Stimulated activated CD8-positive, alpha-beta memory T cell treated with anti-CD3 and anti-CD28 coated beads, Interleukin-7, amount 100 ng/mL, for 1 hour (primary cell): ENCODE results near the gene TTBK1.

Experiments
- DNase-seq, 2 donors: peaks; one replicate each; pipeline ENCODE4 v3.0.0-alpha.2; 2020; ENCODE audit warnings: low read depth in 2 of 2

Gene TTBK1

DNA sequence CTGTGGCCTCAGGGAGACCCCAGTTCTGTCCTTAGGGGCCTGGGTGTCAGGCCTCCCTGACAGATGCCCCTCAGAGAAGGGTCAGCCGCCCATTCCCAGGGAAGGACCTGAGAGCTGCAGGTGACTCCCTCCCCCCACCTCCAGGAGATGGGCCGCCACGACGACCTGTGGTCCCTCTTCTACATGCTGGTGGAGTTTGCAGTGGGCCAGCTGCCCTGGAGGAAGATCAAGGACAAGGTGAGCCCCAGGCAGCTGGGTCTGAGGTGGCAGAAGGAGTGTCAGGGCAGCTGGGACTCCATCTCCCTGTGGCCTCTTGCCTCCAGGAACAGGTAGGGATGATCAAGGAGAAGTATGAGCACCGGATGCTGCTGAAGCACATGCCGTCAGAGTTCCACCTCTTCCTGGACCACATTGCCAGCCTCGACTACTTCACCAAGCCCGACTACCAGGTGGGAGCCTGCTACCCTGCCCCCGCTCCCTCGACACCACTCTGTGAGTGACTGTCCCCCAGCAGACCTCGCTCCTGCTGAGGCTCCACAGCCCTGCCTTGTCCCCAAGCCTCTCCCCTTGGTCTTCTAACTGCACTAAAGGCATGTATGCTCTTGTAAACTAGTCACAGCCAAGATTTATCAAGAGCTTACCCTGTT lies 12.2 kb downstream of the TTBK1 start:
- DNase-seq = no peak

DNA sequence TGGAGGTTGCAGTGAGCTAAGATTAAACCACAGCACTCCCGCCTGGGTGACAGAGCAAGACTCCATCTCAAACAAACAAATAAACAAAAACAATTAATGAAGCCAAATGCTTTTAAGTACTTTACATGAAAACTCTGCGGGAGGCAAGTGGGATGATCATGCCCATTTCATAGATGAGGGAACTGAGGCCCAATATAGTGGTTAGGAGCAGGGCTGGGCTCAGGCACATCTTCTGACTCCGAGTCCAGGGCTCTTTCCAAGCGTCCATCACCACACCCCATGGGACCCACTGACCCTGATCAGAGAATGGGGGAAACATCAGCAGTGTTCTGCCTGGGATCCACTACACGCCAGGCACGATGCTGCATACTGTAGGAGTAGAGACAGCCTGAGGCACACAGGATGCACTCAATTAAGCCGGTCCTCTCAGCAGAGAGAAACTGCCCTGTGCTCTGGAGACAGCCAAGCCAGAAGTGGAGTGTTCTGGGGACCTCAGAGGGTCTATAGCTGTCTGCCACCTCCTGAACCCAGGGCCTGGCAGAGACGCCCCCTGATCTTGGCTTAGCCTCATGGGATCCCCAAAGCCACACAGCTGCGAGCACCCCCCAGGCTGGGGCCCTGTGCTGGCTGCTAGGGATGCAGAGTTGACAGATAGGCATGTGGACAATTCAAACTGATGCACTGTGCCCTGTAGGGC lies 13.5 kb downstream of the TTBK1 start:
- no peak for DNase-seq

DNA sequence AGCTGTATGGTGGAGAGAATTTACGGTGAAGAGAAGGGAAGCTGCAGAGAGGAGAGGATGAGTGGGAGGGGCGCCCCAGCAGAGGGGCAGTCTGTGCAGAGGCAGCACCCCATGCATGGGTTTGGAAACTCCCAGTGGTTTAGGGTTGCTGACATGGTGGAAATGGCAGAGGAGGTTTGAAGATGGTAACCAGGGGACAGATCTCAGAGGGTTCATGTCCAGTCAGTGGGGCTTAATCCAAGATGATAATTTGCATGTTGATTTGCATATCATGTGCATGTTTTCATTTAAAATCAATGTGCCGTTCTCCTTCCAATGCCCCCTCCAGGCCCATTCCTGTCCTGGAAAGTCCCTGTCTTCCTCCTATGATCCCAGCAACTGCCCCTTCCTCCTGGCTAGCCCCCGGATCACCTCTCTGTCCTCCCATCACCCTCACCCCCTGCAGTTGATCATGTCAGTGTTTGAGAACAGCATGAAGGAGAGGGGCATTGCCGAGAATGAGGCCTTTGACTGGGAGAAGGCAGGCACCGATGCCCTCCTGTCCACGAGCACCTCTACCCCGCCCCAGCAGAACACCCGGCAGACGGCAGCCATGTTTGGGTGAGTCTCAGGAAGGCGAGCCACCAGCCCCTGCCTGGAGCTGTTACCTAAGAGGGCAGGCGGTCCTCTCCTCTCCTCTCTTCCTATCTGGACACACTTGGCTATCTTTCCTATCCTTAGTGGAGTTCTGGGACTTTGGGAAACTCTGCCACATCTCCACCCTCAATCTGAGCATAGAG lies 14.3 kb downstream of the TTBK1 start:
- no peak for DNase-seq

DNA sequence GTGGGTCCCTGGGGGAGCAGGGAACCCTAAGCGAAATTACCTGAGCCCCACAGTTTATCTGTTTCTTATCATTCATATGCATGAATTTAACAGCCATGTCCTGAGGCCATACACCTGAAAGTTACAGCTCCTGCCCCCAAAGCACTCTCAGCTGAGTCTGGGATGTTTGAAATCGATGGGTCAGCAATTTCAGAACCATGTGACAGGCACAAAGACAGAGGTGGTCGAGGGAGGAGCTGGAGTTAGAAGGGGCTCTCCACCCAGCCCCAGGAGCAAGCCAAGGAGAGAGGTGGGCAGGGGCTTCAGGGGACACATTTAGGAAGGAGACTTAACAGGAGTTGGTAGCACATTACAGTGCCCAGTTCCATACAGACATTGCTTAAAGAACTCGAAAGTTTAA lies 14.9 kb downstream of the TTBK1 start:
- DNase-seq = no peak

DNA sequence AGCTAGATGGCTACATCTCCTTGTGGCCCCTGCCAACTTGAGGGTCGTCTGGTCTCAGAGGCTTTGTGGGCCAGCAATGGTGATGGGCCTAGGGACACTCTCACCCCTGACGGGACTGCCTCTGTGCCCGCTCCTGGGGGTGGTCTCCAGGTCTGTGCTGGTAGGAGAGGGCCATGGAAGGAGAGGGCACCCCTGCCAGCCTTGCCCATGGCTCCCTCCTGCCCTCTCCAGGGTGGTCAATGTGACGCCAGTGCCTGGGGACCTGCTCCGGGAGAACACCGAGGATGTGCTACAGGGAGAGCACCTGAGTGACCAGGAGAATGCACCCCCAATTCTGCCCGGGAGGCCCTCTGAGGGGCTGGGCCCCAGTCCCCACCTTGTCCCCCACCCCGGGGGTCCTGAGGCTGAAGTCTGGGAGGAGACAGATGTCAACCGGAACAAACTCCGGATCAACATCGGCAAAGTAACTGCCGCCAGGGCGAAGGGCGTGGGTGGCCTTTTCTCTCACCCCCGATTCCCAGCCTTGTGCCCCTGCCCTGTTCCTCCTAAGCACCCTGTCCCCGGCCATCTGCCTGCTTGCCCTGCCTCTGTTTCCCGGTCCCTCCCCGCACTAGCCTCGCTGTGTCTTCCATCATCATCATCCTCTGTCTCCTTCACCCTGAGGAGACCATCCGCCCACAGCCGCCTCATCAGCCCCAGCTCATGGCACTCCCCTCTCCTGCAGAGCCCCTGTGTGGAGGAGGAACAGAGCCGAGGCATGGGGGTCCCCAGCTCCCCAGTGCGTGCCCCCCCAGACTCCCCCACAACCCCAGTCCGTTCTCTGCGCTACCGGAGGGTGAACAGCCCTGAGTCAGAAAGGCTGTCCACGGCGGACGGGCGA lies 15.8 kb downstream of the TTBK1 start:
- no peak for DNase-seq

DNA sequence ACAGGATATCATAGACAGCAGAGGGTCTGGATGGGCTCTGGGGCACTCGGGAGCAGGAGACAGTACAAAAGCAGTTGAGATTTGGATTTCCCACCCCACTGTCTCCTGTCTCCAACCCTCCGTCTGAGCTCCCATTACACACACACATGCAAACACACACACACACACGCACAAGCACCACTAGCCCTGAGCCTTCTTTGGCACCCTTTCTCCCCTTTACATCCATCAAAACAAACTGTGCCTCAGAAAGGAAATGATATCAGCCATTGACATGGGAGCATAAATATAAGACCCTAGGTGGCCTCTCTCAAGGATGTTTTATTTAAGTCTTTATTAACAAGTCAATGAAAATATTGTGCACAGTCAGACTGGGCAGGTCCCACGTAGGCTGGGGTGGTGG lies 17.5 kb downstream of the TTBK1 start:
- DNase-seq = no peak

DNA sequence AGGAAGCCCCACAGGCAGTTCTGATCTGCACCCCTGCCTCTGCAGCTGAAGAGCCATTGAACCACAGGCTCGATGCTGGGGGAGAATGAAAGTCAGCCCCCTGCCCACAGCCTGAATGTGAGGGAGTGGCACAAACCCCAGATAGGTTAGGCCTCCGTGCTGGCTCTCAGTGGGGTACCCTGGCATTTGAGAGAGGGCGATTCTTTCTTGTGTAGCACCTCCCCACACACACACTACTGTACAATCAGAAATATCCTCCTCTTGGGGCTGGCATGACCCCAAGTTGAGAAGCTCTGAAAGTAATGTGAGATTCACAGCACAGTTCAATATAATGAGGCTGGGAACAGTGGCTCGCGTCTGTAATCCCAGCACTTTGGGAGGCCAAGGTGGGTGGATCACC lies 17.9 kb downstream of the TTBK1 start:
- no peak for DNase-seq

DNA sequence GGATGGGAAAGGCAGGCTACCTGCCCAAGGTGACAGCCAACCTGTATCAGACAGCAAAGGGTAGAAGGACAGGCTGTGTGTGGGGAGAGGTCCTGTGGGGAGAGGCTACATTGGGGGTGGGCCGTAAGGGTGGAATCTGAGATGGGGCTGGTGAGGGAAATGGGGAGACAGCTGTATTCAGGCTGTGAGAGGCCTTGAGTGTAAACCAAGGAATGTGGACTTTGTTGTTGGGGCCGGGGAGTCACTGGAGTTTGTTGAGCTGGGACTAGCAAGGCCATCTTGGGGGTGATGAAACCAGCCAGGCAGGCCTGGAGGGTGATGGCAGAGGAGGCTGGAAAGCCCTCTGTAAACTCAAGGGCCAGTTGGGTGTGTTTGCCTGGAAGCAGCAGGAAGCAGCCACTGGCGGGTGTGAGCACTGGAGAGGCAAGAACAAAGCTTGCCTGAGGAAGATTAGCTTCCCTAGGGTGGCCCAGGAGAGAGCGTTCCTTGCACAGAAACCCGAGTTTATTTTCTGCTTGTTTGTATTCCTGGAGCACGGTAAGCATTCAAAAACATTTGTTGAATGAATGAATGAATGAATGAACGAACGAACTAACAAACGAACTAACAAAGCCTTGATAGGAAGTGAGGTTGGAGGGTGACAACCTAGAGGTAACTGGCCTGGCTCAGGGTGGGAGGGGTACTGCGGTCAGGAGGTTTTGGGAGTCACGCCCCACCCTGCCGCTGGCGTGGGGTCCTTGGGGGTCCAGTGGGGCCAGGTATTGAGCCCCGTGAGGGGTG lies 18.9 kb downstream of the TTBK1 start:
- no peak for DNase-seq

DNA sequence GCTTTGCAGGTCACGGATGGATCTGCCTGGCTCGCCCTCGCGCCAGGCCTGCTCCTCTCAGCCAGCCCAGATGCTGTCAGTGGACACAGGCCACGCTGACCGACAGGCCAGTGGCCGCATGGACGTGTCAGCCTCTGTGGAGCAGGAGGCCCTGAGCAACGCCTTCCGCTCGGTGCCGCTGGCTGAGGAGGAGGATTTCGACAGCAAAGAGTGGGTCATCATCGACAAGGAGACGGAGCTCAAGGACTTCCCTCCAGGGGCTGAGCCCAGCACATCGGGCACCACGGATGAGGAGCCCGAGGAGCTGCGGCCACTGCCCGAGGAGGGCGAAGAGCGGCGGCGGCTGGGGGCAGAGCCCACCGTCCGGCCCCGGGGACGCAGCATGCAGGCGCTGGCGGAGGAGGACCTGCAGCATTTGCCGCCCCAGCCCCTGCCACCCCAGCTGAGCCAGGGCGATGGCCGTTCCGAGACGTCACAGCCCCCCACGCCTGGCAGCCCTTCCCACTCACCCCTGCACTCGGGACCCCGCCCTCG lies 19.6 kb downstream of the TTBK1 start:
- no peak for DNase-seq

DNA sequence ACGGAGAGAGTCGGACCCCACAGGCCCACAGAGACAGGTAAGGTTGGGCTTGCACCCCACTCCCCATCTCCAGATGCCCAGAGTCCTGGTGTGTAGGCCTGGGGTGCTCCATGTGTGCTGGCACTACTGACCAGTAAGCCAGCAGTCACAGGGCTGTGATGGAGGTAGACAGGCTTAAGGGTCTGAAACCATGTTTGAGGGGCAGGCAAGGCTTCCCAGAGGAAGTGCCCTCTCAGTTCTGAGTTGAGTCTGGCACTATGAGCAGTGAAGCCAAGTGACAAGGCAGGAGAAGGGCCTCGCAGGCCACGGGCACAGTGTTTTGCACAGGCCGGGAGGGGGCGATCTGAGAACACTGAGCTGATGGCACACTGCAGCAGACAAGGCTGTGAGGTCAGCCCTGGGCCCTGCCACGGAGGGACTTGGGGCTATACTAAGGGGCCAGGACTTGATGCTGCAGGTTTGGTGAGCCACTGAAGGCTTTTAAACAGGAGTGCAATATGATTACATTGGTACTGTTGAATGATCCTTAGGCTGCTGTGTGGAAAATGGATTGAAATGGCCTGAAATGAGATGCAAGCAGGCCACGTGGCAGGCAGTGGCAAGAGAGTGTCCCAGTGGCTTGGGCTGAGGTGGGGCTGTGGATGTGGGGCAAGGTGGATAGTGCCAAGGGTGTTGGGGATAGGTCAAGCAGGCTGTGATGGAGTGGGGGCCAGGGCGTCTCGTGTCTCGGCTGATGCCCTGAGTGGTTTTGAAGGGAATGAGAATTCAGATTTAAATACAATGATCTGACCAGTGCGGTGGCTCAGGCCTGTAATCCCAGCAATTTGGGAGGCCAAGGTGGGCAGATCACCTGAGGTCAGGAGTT lies 20.3 kb downstream of the TTBK1 start:
- peak; percentile 40 to 53 for DNase-seq

DNA sequence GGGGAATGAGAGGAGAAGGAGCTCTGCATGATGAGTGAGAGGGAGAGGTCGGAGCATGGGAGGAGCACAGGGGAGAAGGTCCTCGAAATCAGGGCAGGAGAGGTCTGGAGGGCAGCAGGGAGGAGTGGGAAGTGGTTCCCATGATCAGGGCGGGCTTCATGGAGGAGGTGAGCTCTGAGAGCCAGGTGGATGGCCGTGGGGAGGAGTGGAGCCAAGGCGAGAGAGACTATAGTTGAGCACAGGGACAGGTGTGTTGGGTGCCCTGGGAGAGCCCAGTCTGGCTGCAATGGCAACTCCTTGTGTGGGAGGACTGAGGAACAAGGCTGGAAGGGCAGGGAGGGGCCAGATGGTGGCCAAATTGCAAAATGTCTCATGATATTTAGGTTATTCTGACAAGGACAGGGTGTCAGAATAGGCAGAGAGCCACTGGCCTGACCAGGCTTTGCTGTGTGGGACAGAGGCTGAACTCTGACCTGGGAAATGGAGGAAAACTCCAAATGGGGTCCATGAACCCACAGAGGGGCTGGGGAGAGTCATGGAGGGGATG lies 21.4 kb downstream of the TTBK1 start:
- no peak for DNase-seq

DNA sequence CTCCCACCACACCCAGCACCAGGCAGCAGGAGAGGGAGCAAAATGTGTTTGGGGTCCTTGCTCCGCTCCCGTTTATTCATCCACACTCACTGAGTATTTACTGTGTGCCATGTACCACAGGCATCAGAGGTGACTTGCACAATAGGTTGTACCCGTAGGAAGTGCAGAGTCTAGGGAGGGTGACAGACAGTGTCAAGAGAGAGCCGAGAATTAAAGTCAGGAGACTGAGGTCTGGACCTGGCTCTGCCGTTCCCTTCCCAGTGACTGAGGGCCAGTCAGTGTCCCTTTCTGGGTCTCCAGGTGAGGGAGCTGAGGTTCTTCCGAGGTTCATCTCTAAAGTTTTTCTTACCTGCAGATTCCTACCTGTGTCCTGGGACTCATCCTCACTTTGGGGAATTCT lies 22.3 kb downstream of the TTBK1 start:
- no peak for DNase-seq

DNA sequence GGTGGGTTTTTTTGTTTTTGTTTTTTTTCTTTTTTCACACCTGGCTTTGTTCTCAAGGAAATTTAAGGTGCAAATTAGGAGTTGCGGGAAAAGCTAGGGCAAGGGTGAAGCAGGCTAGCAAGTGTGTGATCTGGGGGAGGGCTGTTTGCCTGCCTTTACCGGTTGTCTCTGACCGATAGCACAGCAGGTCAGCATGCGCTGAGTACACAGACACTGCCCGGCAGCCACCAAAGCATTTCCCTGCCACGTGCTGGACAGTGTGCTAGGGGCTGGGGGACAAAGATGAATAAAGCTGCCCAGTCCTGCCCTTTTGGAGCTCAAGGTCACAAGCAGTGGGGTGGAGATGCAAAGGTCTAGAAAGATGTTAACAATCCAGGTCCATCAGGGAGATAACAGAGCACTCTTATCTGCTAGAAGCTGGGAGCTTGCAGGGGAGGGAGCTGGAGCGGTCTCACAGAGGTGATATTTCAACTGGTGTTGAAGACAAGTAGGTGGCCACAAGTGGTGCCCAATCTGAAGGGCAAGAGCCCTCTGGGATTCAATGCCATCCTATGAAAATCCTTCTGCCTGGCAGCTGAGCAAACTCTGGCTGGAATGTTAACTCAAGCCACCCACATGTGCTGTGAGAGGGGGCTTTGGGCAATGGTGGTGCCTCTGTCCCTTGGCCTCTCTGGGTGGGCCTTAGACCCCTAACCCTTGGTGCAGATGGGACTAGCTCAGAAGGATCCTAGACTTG lies 24.5 kb downstream of the TTBK1 start:
- no peak for DNase-seq

DNA sequence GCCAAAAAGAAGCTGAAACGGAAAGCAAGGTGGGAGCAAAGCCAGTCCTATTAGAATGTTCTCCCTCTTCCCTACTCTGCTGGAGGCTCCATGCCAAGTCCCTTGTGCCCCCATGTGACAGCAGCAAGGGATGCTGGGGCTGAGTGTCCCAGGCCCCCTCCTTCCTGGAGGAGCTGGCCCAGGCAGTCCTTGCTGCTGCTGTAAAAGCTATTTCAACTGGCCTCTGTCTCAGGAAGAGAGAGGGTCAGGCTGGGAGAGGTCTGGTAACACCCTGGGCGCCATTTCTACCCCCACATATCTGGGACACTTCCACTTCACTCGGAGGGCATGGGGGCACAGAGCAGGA lies 25.0 kb downstream of the TTBK1 start:
- DNase-seq = no peak

DNA sequence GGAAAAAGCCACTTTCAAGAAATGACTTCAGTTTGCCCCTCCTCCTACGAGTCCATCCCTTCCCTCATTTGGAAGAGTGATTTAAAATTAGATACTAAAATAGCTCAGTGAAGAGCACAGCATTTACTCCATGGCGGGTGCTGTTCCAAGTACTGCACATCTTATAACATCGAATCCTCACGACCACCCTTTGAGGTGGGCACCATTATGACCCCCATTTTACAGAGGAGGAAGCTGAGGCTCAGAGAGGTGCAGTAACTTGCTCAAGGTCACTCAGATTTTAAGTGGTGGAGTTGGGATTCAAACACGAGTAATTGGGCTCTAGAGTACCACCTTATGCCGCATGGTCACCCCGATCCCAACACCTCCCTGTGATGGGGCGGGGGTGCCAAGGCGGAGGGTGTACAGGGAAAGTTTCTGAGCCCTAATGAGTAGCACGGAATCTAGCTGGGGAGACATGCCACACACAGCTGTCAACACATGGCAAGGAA lies 25.5 kb downstream of the TTBK1 start:
- DNase-seq = no peak

DNA sequence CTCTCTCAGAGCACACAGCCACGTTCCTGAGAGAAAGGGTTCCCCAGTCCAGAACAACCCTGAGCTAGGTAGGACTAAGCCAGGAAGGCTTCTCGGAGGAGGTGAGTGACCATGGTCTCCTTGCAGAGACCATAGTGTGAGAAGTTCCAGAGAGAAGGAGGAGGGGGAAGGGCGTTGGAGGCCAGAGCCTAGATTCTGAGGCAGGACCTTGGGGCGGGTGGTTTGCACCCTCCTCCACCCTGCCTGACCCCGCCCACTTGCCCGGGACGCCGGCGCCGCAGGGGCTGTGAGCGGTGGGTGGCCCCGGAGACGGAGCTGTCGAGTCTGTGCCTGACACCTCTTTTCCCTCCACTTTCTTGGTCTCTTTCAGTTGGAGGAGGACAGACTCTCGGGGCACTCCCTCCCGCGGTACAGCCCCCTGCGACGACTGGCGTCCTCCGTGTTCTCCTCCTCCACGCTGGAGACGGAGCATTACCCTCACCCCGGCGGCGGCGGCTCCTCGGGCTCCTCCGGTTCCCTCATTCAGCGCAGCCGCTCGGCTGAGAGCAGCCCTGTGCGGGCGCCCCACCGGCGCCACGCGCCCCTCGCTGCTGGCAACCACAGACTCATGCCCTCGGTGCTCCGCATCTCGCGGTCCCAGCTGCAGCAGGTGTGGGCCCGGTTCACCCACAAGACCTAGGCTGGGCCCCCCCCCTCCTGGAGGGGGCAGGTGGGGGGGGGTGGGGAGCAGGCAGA lies 26.2 kb downstream of the TTBK1 start:
- no peak for DNase-seq

DNA sequence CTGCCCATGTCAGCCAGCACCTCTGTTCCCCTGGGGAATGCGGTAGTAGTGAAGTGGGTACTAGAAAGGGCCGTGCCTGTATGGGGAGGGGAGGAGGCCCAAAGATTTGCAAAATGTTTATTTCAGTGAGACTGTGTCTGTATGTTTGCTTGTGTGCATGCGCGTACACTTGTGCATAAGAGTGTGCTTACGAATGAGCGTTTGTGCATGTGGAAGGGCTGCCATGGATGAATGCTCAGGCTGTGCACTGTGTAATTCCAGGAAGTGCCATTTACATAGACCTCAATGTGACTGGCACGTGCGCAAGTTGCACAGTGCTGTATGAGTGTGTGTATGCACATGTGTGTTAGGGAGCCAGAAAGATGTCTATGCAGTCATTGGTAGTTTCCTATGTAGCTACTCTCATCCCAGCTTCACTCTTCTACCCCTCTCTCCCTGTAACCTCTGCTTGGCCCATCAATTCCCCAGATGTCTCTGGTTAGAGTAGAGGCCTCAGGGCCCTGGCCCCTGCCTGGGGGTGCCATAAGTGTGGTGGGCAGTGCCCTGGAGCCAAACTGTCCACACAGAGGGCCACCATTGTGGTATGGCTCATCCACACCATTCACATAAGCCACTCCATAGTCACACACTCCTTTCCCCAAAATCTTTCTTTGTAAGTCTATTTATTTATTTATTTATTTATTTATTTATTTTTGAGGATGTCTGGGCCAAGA lies 28.0 kb downstream of the TTBK1 start:
- DNase-seq = no peak

DNA sequence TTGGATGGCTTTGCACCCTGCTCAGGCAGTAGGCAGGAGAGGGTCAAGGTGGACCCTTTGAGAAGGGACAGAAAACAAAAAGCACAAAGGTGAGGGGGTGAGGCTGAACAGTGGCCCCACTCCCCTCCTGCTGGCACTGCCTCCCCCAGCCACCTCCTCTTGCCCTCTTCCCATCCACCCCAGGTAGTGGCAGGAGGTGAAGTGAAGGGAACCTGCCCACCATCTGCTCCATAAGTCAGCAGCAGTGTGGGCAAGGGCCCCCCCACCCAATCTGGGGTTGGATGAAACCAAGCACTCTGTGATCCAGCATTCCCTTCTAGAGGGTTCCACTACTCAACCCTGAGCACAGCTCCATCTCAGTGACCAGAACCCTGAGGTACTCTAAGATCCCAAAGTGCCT lies 28.7 kb downstream of the TTBK1 start:
- DNase-seq = no peak
